Gastrocnemius medialis (tissue), 4 donors: ENCODE measurements around the gene LIN7A. TPM values are rescaled to one million over a fixed set of nuclear protein-coding genes. Genes with fewer than 3 reads are reported as not detected.

Experiments used
- ATAC-seq, 2 donors: fragments of 150-250 bp; one replicate each; pipeline ENCODE4 v1.9.1; 2016
- DNase-seq, 2 donors: peaks; one replicate each; pipeline ENCODE4 v3.0.0-alpha.2; 2019
- H3K27ac ChIP-seq, 4 donors: fragments of 200-600 bp; sonication (generic); 1 replicate in 1 of 4; 2 replicates in 3 of 4; pipeline ENCODE4 v1.5.1; 2016 to 2018; ENCODE audit warnings: mild to moderate bottlenecking in 2 of 4, moderate library complexity in 1 of 4
- H3K27me3 ChIP-seq, 3 donors: fragments of 200-600 bp; sonication (generic) in 2 of 3; 1 replicate in 1 of 3; 2 replicates in 2 of 3; pipeline versions ENCODE4 v1.5.1 to v1.6.0; 2016 to 2019; ENCODE audit warnings: mild to moderate bottlenecking in 1 of 3, moderate library complexity in 1 of 3
- H3K36me3 ChIP-seq, 2 donors: fragments of 200-600 bp; sonication (generic) in 1 of 2; one replicate each; pipeline ENCODE4 v1.5.1; 2017 to 2018
- H3K4me1 ChIP-seq, 2 donors: fragments of 200-600 bp; sonication (generic) in 1 of 2; one replicate each; pipeline ENCODE4 v1.5.1; 2016 to 2017; ENCODE audit warnings: mild to moderate bottlenecking in 2 of 2
- H3K4me3 ChIP-seq, 4 donors: fragments of 200-600 bp; sonication (generic) in 3 of 4; 1 replicate in 1 of 4; 2 replicates in 3 of 4; pipeline ENCODE4 v1.5.1; 2016 to 2019; ENCODE audit warnings: mild to moderate bottlenecking in 2 of 4
- H3K9me3 ChIP-seq, 3 donors: fragments of 200-600 bp; sonication (generic) in 2 of 3; 1 replicate in 1 of 3; 2 replicates in 2 of 3; pipeline ENCODE4 v1.5.1; 2016 to 2019
- POLR2A ChIP-seq, 2 donors: fragments of 450-650 bp; IDR thresholded peaks; one replicate each; pipeline ENCODE4 v1.6.1; 2017; ENCODE audit warnings: antibody characterized with exemption in 2 of 2, mild to moderate bottlenecking in 2 of 2, moderate library complexity in 2 of 2
- in situ Hi-C, 4 donors: fragments of 200-750 bp; cut with MboI; loops; one replicate each; pipeline versions ENCODE4 v1.15.0 to v1.8.0; 2017; ENCODE audit warnings: low sequenced_read_pairs in 4 of 4
- intact Hi-C: fragments of 100-400 bp; cut with DNase I; formaldehyde crosslinking; loops from one replicate; pipeline ENCODE4 v1.15.1; 2023; ENCODE audit warnings: low total_unique reads
- total RNA-seq, 4 donors: library from RNA; depleted of rRNA; stranded (reverse); fragments of >200 nt; gene quantifications; one replicate each; pipeline versions ENCODE4 v1.1.0 to v1.2.3, GENCODE V29; 2016
- TF ChIP-seq, protein P1 (sequence below), 5 experiments: fragments of 450-650 bp in 3 of 5; fragments of 200-600 bp in 2 of 5; sonication (generic) in 2 of 5; IDR thresholded peaks in 4 of 5; conservative IDR thresholded peaks in 1 of 5; 1 replicate in 4 of 5; 2 replicates in 1 of 5; pipeline ENCODE4 v1.5.1; 2016 to 2019; ENCODE audit warnings: antibody characterized with exemption in 5 of 5, mild to moderate bottlenecking in 3 of 5, moderate library complexity in 3 of 5

Gene LIN7A
- total RNA-seq, 4 donors from 2014 or later, result 1.4 to 4.8 (median 2.8) TPM

DNA sequence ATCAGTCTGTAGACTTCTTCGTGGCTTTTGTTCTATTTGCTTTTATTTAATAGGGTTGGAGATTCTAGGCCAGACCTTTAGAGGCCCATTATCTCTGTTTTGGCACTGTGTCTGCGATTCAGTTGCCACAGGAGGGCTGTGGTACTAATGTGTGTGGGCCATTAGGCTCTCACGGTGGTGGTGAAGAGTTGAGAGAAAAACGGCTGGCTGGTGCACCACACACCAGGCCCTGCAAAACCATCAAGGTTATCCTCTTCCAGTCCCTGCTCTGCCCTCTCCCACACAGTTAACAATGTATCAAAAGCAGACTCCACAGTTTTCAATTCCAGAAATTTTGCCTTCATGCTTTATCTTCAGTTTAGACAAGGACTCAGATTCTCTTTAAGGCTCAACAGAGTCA is 123.3 kb downstream of the LIN7A start:
- no peaks in the 10 kb centered on the region for H3K36me3 ChIP-seq
- H3K9me3 ChIP-seq, result no peaks in the 10 kb centered on the region
- TF ChIP-seq POLR2A (IDR thresholded peaks at IDR 0.05), result no peak
- TF ChIP-seq, protein P1, sequence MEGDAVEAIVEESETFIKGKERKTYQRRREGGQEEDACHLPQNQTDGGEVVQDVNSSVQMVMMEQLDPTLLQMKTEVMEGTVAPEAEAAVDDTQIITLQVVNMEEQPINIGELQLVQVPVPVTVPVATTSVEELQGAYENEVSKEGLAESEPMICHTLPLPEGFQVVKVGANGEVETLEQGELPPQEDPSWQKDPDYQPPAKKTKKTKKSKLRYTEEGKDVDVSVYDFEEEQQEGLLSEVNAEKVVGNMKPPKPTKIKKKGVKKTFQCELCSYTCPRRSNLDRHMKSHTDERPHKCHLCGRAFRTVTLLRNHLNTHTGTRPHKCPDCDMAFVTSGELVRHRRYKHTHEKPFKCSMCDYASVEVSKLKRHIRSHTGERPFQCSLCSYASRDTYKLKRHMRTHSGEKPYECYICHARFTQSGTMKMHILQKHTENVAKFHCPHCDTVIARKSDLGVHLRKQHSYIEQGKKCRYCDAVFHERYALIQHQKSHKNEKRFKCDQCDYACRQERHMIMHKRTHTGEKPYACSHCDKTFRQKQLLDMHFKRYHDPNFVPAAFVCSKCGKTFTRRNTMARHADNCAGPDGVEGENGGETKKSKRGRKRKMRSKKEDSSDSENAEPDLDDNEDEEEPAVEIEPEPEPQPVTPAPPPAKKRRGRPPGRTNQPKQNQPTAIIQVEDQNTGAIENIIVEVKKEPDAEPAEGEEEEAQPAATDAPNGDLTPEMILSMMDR (IDR thresholded peaks at IDR 0.05 in 4 of 5, conservative IDR thresholded peaks at IDR 0.05 in 1 of 5), result no peak
- ATAC-seq, result no peak
- no peak overlapping the region for H3K27ac ChIP-seq
- no peak overlapping the region for H3K4me3 ChIP-seq
- no peaks in the 10 kb centered on the region for H3K27me3 ChIP-seq
- intact Hi-C loops, result no loop called here
- no peaks in the 10 kb centered on the region for H3K4me1 ChIP-seq
- no peak for DNase-seq
- in situ Hi-C loops, result no loop called here

DNA sequence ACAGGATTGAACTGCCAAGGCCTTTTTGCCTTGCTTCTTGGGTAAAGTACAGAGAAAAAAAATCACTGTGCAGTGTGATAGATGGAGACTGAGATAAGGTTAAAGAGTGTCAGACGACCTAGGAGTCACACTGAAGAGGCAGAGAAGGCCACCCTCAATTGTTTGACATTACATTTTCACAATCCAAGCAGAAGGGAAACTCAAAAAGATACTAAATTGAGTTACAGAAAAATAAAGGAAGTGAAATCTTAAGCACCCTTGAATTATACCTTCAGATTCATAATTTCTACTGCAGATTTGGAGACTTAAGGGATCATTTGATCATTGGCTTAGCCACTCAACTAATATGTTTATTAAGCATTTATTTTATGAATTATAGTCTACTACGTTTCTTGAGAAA is 123.9 kb downstream of the LIN7A start:
- intact Hi-C loops, result no loop called here

DNA sequence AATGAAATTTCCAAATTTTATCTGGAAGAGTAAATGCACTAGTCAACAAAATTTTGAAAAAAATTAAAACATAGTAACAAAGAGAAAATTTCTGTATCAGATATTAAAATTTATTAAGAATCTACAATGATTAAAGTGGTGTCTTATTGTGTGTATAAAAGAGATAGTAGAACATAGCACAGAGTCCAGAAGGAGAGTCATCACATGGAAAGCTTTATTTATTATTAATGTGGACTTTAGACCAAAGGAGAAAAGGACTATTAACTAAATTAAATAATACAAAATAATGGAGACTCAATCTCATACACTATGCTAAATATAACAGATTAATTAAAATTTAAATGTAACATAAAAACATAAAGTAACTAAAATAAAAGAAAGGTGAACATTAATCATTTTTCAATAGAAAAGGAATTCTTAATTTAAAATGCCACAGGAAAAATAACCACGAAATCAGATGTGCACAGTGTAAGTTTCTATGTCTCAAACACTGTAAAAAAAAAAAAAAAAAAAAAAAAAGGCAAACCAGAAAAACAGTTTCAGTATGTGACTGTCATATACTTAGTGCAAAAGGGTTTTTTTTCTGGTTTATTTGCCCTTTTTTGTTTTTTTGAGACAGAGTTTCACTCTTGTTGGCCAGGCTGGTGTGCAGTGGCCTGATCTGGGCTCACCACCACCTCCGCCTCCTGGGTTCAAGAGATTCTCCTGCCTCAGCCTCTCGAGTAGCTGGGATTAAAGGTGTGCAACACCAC is 125.6 kb downstream of the LIN7A start:
- Histone ChIP-seq H3K27me3 (no peaks in the 10 kb centered on the region), H3K27ac (no peak overlapping the region), H3K4me3 (no peak overlapping the region), H3K9me3 (no peaks in the 10 kb centered on the region), H3K36me3 (no peaks in the 10 kb centered on the region), H3K4me1 (no peaks in the 10 kb centered on the region)
- TF ChIP-seq POLR2A (IDR thresholded peaks at IDR 0.05), result no peak
- TF ChIP-seq, protein P1 (IDR thresholded peaks at IDR 0.05 in 4 of 5, conservative IDR thresholded peaks at IDR 0.05 in 1 of 5), result no peak
- DNase-seq (no peak), ATAC-seq (no peak)
- in situ Hi-C loops (no loop called here), intact Hi-C loops (no loop called here)

More for the DNA sequence above, 123.9 kb downstream of the LIN7A start:
- in situ Hi-C loops, result no loop called here
- no peak for DNase-seq
- TF ChIP-seq, protein P1 (IDR thresholded peaks at IDR 0.05 in 4 of 5, conservative IDR thresholded peaks at IDR 0.05 in 1 of 5), result no peak
- TF ChIP-seq POLR2A (IDR thresholded peaks at IDR 0.05), result no peak
- H3K4me1 ChIP-seq, result no peaks in the 10 kb centered on the region
- no peaks in the 10 kb centered on the region for H3K9me3 ChIP-seq
- no peak overlapping the region for H3K4me3 ChIP-seq
- ATAC-seq, result no peak
- no peaks in the 10 kb centered on the region for H3K27me3 ChIP-seq
- no peaks in the 10 kb centered on the region for H3K36me3 ChIP-seq
- H3K27ac ChIP-seq, result no peak overlapping the region

DNA sequence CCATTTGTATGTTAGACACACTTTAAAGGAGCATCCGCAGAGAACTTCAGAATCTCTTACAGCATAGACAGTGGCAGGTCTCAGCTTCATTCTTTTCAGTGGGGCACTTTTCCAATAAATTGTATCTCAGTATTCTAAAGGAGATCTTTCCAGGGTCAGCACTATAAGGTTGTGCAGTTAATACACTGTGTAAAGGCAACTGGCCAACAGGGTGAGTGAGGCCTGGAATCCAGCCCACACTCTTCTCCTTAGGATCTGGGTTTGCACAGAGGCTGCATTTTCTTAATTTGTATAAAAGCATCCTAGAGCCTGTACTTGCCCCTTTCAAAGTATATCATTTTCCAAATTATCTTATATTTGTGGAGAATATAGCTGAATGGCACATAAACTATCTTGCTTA is 126.9 kb downstream of the LIN7A start:
- Histone ChIP-seq H3K36me3 (no peaks in the 10 kb centered on the region), H3K4me3 (no peak overlapping the region), H3K4me1 (no peaks in the 10 kb centered on the region), H3K27me3 (no peaks in the 10 kb centered on the region), H3K9me3 (no peaks in the 10 kb centered on the region), H3K27ac (no peak overlapping the region)
- DNase-seq (no peak), ATAC-seq (no peak)
- TF ChIP-seq POLR2A (IDR thresholded peaks at IDR 0.05), result no peak
- TF ChIP-seq, protein P1 (IDR thresholded peaks at IDR 0.05 in 4 of 5, conservative IDR thresholded peaks at IDR 0.05 in 1 of 5), result no peak
- in situ Hi-C loops (no loop called here), intact Hi-C loops (no loop called here)
